Effector memory CD8-positive, alpha-beta T cell (primary cell): ENCODE results near the gene CREB3.
A peak's percentile ranks its signal among the peaks of the same experiment; 100 is the strongest.

ENCODE experiments used
- ATAC-seq: fragments of 150-1000 bp; cut with Tn5 transposase; replicated peaks from 2 replicates; pipeline ENCODE4 v1.10.0; 2021; ENCODE audit warnings: mild to moderate bottlenecking, moderate library complexity
- DNase-seq, 3 experiments: peaks; one replicate each; pipeline ENCODE4 v3.0.0; 2021
- H3K27ac Mint-ChIP-seq, 2 donors: one replicate each; pipeline ENCODE4 v1.8.0; 2022; ENCODE audit warnings: mild to moderate bottlenecking in 2 of 2, mixed read lengths in 2 of 2, moderate library complexity in 2 of 2
- H3K27me3 Mint-ChIP-seq, 2 donors: one replicate each; pipeline ENCODE4 v1.8.0; 2022; ENCODE audit warnings: mixed read lengths in 2 of 2
- H3K36me3 Mint-ChIP-seq: one replicate; pipeline ENCODE4 v1.8.0; 2022; ENCODE audit warnings: mild to moderate bottlenecking, moderate library complexity, mixed read lengths; ENCODE audit not compliant: insufficient read depth
- H3K4me1 Mint-ChIP-seq, 2 donors: one replicate each; pipeline ENCODE4 v1.8.0; 2022; ENCODE audit warnings: low read depth in 2 of 2, mixed read lengths in 2 of 2
- H3K4me3 Mint-ChIP-seq, 2 donors: one replicate each; pipeline ENCODE4 v1.8.0; 2022; ENCODE audit warnings: mild to moderate bottlenecking in 2 of 2, mixed read lengths in 2 of 2, moderate library complexity in 2 of 2
- H3K9me3 Mint-ChIP-seq, 2 donors: one replicate each; pipeline ENCODE4 v1.8.0; 2022; ENCODE audit warnings: mixed read lengths in 2 of 2

CREB3 gene

DNA sequence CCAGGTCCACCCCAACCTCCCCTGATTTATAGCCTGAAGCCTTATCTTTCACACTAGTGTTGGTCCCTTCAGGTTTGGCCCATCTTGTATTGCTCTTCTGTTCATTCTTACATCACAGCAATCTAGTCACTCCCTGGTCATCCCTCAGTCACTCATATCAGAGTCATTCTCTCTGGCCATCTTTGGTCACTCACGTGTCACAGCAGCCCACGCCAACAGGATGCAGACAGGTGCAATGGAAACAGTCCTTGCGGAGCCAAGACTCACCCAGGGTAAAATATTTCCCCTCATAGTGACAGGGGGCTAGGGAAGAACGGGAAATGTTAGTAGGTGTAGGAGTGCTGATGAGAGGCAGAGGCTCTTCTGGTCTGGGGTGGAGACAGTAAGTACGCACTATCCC, 21.0 kb downstream of the CREB3 start:
- ATAC-seq (no peak), DNase-seq (no peak)
- Mint-ChIP-seq H3K4me1 (peaks cover 29 to 34% of the 10 kb centered on the region in 2 donors), H3K27me3 (no peaks in the 10 kb centered on the region), H3K36me3 (peaks cover 17% of the 10 kb centered on the region), H3K4me3 (no peak overlapping the region), H3K27ac (no peak overlapping the region), H3K9me3 (no peaks in the 10 kb centered on the region)

DNA sequence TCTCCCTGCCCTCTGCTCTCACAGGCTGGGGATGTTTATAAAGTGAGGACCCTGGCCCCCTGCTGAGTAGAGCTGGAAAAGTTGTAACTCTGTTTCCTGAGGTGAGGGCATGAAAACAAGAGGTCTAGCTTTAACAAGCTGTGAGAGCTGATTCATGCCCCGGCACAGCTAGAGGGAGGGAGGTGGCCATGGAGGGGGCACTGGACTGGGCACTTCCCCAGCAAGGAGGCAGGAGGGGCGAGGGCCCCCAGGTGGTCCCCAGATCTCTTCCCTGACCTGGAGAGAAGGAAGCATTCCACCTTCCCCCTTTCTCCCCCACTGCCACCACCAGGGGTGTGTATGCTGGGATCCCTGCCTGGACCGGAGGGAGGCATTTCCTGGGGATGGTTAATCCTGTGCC, 21.8 kb downstream of the CREB3 start, which contains the start of gene MSMP:
TSS of gene MSMP (minus strand) at position 13 of the 400 bp plus-strand sequence. CDS start 147 bp downstream, outside the sequence.
- no peak for ATAC-seq
- Mint-ChIP-seq H3K36me3 (peaks cover 14% of the 10 kb centered on the region), H3K9me3 (no peaks in the 10 kb centered on the region), H3K4me3 (no peak within 1 kb of the TSS), H3K27ac (no peak within 1 kb of the TSS), H3K4me1 (peaks cover 30 to 37% of the 10 kb centered on the region in 2 donors), H3K27me3 (no peaks in the 10 kb centered on the region)
- DNase-seq, result no peak

DNA sequence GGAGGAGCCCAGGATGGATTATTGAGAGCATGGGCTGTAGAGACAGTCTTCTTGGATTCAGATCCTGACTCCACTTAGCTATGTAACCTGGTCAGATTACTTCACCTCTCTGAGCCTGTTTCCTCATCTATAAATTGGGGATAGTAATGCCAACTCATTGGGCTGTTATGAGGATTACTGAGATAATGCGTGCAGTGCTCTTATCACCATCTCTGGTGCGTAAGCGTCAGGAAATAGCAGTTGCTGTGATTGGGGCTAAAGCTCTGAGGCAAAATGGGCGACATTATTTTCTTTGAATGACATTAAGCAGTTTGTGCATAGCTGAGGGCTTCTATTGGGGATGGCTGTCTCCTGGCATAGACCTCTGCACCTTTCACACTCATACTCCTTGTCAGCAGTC, 22.6 kb downstream of the CREB3 start:
- H3K4me3 Mint-ChIP-seq, result no peak overlapping the region
- H3K36me3 Mint-ChIP-seq, result peaks cover 14% of the 10 kb centered on the region
- ATAC-seq (no peak), DNase-seq (no peak)
- H3K4me1 Mint-ChIP-seq, result peaks cover 28 to 34% of the 10 kb centered on the region in 2 donors
- H3K9me3 Mint-ChIP-seq, result no peaks in the 10 kb centered on the region
- no peaks in the 10 kb centered on the region for H3K27me3 Mint-ChIP-seq
- H3K27ac Mint-ChIP-seq, result no peak overlapping the region

DNA sequence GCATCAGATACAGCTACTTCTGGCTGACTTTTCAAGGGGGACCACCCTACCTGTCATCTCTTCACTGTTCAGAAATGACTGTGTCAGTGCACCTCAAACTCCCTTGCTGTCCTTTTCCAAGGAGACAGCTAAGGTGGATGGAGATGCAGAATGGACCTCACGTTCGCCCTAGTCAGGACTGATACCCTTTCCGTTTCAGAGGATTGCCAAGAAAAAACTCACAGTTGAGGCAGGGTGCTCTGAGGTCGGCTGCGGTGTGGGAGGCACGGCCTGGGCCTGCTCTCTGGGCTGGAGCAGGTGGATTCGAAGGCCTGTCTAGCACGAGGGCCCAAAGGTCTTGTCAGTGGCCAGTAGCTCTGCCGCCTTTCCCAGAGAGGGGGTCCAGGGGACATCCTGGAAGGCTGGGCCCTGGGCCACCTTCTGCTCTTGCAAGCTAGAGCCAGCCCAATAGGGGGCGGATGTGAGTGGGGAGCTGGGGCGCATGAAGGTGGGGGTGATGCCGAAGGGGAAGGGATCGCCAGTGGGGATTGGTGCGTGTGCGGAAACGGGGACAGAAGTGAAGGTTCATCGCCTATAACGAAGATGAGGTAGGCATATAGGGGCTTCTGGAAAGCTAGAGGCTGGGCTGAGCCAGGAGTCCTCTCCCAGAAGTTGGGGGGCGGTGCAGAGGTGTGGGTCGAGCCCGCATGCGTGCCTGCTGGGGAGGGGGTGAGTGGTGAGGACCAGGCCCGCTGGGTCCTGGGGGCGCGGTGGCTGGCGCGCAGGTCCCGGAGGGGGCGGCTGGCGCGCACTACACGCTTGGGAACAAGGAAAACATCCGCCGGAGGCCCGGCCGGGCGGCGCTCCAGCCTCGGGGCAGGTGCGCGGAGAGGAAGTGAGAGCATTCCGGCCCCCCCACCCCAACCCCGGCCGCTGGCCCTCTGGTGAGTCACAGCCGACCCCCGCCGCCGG, 24.1 kb downstream of the CREB3 start:
- no peaks in the 10 kb centered on the region for H3K27me3 Mint-ChIP-seq
- DNase-seq (peak; percentile 64 to 75 (median 71)), ATAC-seq (peak; percentile 90)
- H3K9me3 Mint-ChIP-seq, result no peaks in the 10 kb centered on the region
- H3K27ac Mint-ChIP-seq, result peak overlapping the region; percentile 93 to 96
- H3K4me1 Mint-ChIP-seq, result peaks cover 22 to 40% of the 10 kb centered on the region in 2 donors
- peaks cover 14% of the 10 kb centered on the region for H3K36me3 Mint-ChIP-seq
- peak overlapping the region; percentile 91 to 99 for H3K4me3 Mint-ChIP-seq

GRCh38 chr9:35757226-35757891, 24.9 kb downstream of the CREB3 start:
- peak; percentile 6 for ATAC-seq
- Mint-ChIP-seq H3K27me3 (no peaks in the 10 kb centered on the region), H3K4me1 (peaks cover 22 to 40% of the 10 kb centered on the region in 2 donors), H3K9me3 (no peaks in the 10 kb centered on the region), H3K27ac (peak overlapping the region; percentile 93 to 96), H3K4me3 (peak overlapping the region; percentile 91 to 99), H3K36me3 (peaks cover 13% of the 10 kb centered on the region)
- DNase-seq, result no peak

- H3K4me1 Mint-ChIP-seq, result peaks cover 22 to 40% of the 10 kb centered on the region in 2 donors
- H3K27ac Mint-ChIP-seq, result peak overlapping the region; percentile 93 to 96
Observed at GRCh38 chr9:35757892-35758275, 25.4 kb downstream of the CREB3 start.

GRCh38 chr9:35758475-35759050, 26.1 kb downstream of the CREB3 start:
- H3K9me3 Mint-ChIP-seq, result no peaks in the 10 kb centered on the region
- ATAC-seq (no peak), DNase-seq (no peak)
- H3K4me1 Mint-ChIP-seq, result peaks cover 24 to 40% of the 10 kb centered on the region in 2 donors
- H3K36me3 Mint-ChIP-seq, result peaks cover 7% of the 10 kb centered on the region
- H3K27ac Mint-ChIP-seq, result peak overlapping the region in 1 of 2 donors; percentile 96
- H3K4me3 Mint-ChIP-seq, result no peak overlapping the region
- H3K27me3 Mint-ChIP-seq, result no peaks in the 10 kb centered on the region

More at GRCh38 chr9:35757892-35758275, 25.4 kb downstream of the CREB3 start:
- Mint-ChIP-seq H3K9me3 (no peaks in the 10 kb centered on the region), H3K36me3 (peaks cover 8% of the 10 kb centered on the region), H3K4me3 (peak overlapping the region; percentile 91 to 99), H3K27me3 (no peaks in the 10 kb centered on the region)
- DNase-seq (no peak), ATAC-seq (no peak)

- H3K27ac Mint-ChIP-seq, result no peak overlapping the region
- H3K27me3 Mint-ChIP-seq, result no peaks in the 10 kb centered on the region
- no peak for DNase-seq
- H3K36me3 Mint-ChIP-seq, result peaks cover 9% of the 10 kb centered on the region
- H3K4me3 Mint-ChIP-seq, result peak overlapping the region in 1 of 2 donors; percentile 11
- H3K4me1 Mint-ChIP-seq, result peaks cover 22 to 40% of the 10 kb centered on the region in 2 donors
- ATAC-seq, result no peak
- no peaks in the 10 kb centered on the region for H3K9me3 Mint-ChIP-seq
Observed at GRCh38 chr9:35759795-35760194, 27.3 kb downstream of the CREB3 start.

DNA sequence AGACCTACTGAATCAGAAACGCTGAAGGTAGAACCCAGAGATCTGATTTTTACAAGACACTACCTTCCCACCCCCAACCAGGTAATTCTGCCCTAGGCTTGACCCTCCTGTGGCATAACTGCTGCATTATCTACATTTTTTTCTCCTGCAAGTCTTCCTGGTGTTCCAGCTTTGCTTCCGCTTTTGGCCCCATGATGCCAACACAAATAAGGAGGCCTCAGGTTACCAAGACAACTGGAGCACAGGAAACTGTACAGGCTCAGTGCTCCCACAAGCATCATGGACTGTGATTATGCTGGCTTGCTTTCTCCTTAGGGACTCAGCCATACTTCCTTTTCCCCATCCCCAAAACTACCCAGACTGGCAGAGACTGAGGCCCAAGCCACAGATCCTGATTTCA, 28.2 kb downstream of the CREB3 start:
- H3K36me3 Mint-ChIP-seq, result peaks cover 9% of the 10 kb centered on the region
- DNase-seq, result no peak
- H3K27ac Mint-ChIP-seq, result peak overlapping the region in 1 of 2 donors; percentile 62
- ATAC-seq, result no peak
- no peak overlapping the region for H3K4me3 Mint-ChIP-seq
- H3K27me3 Mint-ChIP-seq, result no peaks in the 10 kb centered on the region
- peaks cover 22 to 40% of the 10 kb centered on the region in 2 donors for H3K4me1 Mint-ChIP-seq
- H3K9me3 Mint-ChIP-seq, result no peaks in the 10 kb centered on the region

DNA sequence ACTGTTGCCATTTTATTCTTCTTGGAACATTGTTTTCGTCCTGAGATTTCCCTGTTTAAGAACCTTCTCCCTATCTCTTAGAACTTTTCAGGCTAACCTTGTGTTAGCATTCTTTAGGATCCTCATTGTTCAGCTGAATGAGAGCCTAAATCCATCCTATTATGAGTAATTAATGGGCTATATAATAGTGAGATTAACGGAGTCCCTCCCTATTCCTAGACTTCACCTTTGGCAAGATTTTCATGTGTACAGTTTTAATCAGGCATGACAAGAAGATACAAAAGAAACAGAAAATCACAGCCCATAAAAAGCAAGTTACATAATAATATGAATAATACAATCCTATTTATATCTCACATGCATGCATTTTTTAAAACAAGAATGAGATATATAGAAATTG, 30.7 kb downstream of the CREB3 start:
- Mint-ChIP-seq H3K36me3 (peaks cover 3% of the 10 kb centered on the region), H3K27ac (no peak overlapping the region), H3K4me3 (no peak overlapping the region), H3K4me1 (peaks cover 9 to 22% of the 10 kb centered on the region in 2 donors), H3K27me3 (no peaks in the 10 kb centered on the region), H3K9me3 (no peaks in the 10 kb centered on the region)
- DNase-seq (no peak), ATAC-seq (no peak)

GRCh38 chr9:35763803-35764202, 31.3 kb downstream of the CREB3 start:
- no peaks in the 10 kb centered on the region for H3K9me3 Mint-ChIP-seq
- peaks cover 6 to 18% of the 10 kb centered on the region in 2 donors for H3K4me1 Mint-ChIP-seq
- DNase-seq (no peak), ATAC-seq (no peak)
- H3K27ac Mint-ChIP-seq, result no peak overlapping the region
- H3K27me3 Mint-ChIP-seq, result no peaks in the 10 kb centered on the region
- peaks cover 3% of the 10 kb centered on the region for H3K36me3 Mint-ChIP-seq
- H3K4me3 Mint-ChIP-seq, result no peak overlapping the region

DNA sequence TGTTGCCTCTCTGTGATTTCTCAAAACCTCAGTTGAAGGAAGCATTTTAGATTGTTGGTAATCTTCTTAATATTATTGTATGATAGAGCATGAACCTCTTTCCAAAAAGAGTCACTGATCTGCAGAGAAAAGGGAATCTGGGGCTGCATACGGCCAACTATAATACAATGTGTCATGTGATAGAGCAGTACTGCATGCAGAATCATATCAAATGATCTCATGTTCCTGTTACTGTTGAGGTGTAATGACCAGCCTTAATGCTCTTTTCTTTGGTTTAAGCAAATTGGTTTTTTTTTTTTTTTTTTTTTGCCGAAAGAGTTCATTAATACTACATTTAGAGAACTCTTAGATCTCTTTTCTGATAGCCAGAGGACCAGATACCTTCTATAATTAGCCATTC, 34.5 kb downstream of the CREB3 start:
- Mint-ChIP-seq H3K27ac (no peak overlapping the region), H3K4me3 (no peak overlapping the region), H3K4me1 (peaks cover 0 to 3% of the 10 kb centered on the region in 2 donors), H3K9me3 (no peaks in the 10 kb centered on the region), H3K36me3 (peaks cover 3% of the 10 kb centered on the region), H3K27me3 (no peaks in the 10 kb centered on the region)
- ATAC-seq (no peak), DNase-seq (no peak)

- no peak overlapping the region for H3K4me3 Mint-ChIP-seq
- DNase-seq (no peak), ATAC-seq (no peak)
- no peaks in the 10 kb centered on the region for H3K27me3 Mint-ChIP-seq
- no peak overlapping the region for H3K27ac Mint-ChIP-seq
- H3K36me3 Mint-ChIP-seq, result peaks cover 3% of the 10 kb centered on the region
- H3K4me1 Mint-ChIP-seq, result peaks cover 0 to 3% of the 10 kb centered on the region in 2 donors
- H3K9me3 Mint-ChIP-seq, result no peaks in the 10 kb centered on the region
Observed at GRCh38 chr9:35767458-35767857, 35.0 kb downstream of the CREB3 start.
